GM18499 (cell line): Measurements from ENCODE around the gene SALL3.
"Not testable (repeated sequence)": the region's sequence is repeated elsewhere in the genome, so short reads cannot be mapped to it uniquely, and the experiment has no call there.

Experiments
- ATAC-seq: cut with Tn5 transposase; IDR thresholded peaks from one replicate; pipeline ENCODE4 v1.9.1; 2021; ENCODE audit warnings: moderate number of reproducible peaks; ENCODE audit not compliant: insufficient read depth, unreplicated experiment

The SALL3 gene

DNA sequence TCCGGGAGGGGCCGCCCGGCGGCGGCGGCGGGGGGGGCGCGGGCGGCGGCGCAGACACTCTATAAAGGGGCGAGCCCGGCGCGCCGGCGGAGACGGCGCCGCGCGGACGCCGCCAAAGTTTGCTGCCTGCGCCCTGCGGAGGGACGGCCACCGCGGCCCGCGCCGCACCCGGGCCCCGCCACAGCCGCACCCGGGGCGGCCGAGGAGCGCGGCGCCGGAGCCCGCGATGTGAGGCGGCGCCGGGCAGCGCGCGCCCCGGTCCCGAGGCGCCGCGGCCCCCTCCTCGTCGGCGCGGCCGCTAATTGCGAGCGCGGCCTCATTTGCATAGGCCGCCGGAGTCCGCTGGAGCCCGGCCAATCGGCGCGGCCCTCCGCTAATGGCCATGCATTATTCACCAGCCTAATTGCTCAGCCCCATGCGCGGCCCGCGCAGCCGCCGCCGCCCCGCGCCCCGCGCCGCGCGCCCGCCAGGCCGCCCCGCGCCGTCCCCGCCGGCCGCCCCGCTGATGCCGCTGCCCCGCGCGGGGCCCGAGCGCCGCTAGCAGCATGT, at the start of gene SALL3:
Gene SALL3, plus strand, starts transcription at position 89 of the 549 bp plus-strand sequence. Its CDS starts 457 bp downstream, at position 546.
- no peak for ATAC-seq

DNA sequence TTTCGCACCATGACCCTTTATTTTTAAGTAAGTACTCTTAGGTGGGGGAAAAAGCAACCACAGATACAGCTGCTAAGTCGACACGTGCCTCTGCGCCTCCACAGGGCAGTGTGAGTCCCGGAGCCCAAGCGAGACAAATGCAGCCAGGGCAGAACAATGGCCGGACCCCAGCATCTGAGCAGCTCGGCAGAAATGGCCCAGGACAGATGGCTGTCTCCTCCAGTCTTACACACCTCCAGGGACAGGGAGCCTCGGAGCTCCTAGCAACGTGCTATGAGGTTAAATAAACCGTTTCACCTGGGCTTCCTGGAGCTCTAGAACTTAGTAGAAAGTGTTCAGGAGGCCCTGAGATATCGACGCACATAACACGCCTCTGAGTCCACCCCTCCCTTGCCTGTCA, 47.3 kb upstream of the SALL3 start:
- no peak for ATAC-seq

DNA sequence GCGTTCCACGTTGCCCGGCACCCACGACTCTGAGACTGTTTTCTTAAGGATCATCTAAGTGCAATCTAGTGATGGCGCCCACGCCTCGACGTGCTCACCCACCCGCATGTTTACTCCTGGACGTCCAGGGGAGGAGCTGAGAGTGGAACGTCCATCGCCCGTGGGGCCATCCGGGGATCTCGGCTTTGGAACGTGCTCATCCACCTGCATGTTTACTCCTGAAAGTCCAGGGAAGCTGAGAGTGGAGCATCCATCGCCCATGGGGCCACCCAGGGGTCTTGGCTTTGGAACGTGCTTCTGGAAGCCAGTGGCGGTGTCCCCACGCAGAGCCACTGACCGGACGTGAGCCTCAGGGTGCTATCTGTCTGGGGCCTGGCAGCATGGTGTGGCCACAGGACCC, 45.6 kb upstream of the SALL3 start:
- ATAC-seq = no peak

- no peak for ATAC-seq
Measured at GRCh38 chr18:78934551-78935225, 44.9 kb upstream of the SALL3 start.

GRCh38 chr18:78935406-78935805, 44.2 kb upstream of the SALL3 start:
- ATAC-seq = no peak

- ATAC-seq = no peak
Measured at GRCh38 chr18:78936251-78937005, 43.2 kb upstream of the SALL3 start.

DNA sequence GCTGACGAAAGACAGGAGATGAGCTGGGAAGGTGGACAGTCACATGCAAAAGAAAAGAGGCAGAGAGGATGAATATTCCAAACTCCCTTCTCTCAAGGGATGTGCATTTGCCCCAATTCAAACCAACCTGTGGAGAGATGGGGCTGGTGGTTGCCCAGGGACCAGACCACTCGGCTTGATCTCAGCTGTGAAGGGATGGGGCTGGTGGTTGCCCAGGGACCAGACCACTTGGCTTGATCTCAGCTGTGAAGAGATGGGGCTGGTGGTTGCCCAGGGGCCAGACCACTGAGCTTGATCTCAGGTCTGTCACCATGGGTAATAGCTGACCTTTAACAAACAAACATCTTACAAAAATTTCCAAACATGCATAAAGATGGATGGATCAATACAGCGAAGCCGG, 42.5 kb upstream of the SALL3 start:
- no peak for ATAC-seq

- ATAC-seq = no peak
Measured at GRCh38 chr18:78939105-78939504, 40.5 kb upstream of the SALL3 start.

DNA sequence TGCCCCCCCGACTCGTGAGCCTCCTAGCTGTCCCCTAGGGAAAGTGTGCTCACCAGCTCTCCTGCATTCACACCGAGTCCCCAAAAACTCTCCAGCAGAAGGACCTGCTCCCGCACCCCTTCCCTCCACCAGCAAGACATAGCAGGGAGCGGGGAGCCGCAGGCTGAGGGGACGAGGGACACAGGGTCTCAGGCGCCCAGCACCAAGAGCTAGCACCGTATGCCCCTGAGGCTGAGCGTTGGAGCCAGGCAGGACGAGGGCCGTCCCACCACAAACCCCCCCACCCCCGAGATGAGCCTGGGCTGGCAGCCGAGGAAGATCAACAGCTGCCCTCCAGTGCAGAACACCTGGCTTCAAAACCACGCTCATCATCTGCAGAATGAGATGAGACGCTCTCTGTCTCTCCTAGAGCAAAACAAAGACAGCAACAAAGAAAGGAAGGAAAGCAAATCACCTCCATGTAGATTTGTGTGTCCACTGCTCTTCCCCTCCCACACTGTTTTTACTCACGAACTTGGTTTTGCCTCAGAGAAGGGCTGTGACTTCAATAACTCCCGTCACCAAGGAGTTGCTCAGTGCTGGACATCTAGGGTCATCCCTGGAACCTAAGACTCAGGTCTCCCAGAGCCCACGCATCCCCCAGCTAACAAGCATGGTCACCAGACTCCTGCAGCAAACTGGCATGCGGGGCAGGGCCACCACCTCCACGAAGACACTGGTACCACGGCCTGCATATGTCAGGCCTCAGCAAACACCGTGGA, 39.7 kb upstream of the SALL3 start:
- ATAC-seq = no peak

DNA sequence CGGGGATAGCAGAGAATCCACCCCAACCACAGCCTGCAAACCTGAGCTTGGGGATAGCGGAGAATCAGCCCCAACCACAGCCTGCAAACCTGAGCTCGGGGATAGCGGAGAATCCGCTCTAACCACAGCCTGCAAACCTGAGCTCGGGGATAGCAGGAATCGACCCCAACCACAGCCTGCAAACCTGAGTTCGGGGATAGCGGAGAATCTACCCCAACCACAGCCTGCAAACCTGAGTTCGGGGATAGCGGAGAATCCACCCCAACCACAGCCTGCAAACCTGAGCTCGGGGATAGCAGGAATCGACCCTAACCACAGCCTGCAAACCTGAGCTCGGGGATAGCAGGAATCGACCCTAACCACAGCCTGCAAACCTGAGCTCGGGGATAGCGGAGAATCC, 37.4 kb upstream of the SALL3 start:
- ATAC-seq = not testable (repeated sequence)

DNA sequence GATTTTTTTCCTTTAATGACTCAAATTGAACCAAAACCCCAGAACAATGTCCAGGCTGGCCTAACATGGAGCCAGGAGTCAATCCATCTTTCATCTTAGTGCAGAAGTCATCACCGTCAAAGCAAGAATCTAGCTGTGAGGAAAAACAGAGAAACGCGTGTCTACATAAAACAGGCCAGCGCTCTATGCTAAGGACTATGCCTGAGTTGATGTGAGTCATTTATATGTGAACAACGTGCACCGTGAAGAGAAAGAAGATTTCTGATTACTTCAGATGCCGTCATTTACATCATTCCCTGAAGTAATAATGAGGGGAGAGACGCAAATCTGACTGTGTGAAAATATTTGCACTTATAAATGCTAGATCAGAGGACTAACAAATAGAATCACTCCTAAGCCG, 34.0 kb upstream of the SALL3 start:
- ATAC-seq = no peak

- no peak for ATAC-seq
Measured at GRCh38 chr18:78947291-78947690, 32.3 kb upstream of the SALL3 start.

GRCh38 chr18:78948221-78948620, 31.4 kb upstream of the SALL3 start:
- no peak for ATAC-seq

DNA sequence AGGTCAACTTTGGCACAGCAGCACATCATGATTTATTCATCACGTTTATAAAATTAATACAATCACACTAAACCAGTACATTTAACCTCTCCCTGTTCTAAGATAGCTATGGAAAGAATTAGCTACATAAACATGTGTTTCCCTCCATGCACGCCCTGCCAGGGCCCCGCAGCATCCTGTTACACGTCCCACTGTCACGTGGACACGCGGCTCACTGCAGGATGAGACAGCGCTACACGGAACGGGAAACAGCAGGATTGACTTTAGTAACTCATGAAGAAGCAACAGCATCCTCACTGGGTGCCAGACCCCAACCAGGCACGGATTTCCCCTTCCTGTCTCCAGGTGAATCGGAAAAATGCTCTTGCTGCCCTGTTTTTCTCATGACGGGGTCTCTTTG, 30.9 kb upstream of the SALL3 start:
- ATAC-seq = no peak

- no peak for ATAC-seq
Measured at GRCh38 chr18:78949216-78949615, 30.4 kb upstream of the SALL3 start.

- no peak for ATAC-seq
Measured at GRCh38 chr18:78950386-78950785, 29.2 kb upstream of the SALL3 start.

DNA sequence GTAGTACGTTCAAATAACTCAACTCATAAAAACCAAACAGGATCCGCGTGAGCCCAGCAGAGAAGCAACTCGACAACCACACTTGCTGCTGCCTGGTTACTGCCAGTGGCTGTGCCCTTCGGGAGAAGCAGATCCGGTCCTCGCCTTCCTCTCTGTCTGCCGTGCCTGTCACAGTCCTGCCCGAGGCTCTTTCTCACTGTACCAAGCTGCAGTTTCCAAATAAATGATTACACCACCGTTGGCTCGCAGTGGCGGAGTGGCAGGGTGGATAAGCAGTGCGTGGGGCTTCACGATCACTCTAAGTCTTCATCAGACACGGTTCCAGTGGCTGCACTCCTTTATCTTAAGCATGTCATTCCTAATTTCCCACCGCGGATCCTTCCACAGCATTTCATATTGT, 26.1 kb upstream of the SALL3 start:
- ATAC-seq = no peak

GRCh38 chr18:78955051-78955450, 24.6 kb upstream of the SALL3 start:
- no peak for ATAC-seq

DNA sequence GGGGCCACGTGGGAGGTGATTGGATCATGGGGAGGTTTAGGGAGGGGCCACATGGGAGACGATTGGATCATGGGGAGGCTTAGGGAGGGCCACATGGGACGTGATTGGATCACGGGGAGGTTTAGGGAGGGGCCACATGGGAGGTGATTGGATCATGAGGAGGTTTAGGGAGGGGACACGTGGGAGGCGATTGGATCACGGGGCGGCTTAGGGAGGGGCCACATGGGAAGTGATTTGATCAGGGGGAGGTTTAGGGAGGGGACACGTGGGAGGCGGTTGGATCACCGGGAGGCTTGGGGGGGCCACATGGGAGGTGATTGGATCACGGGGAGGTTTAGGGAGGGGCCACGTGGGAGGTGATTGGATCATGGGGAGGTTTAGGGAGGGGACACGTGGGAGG, 22.5 kb upstream of the SALL3 start:
- ATAC-seq = no peak

- ATAC-seq = no peak
Measured at GRCh38 chr18:78960709-78961108, 18.9 kb upstream of the SALL3 start.

- ATAC-seq = no peak
Measured at GRCh38 chr18:78962098-78962497, 17.5 kb upstream of the SALL3 start.
